ENCODE measurements around the gene SH2D1B. TPM values are rescaled to one million over a fixed set of nuclear protein-coding genes. Genes with fewer than 3 reads are reported as not detected.

The SH2D1B gene
- total RNA-seq, 3 donors from 2014 or later (not counting 1 experiment from before 2014, with no cell fraction given) = 133 to 250 (median 143) TPM

DNA sequence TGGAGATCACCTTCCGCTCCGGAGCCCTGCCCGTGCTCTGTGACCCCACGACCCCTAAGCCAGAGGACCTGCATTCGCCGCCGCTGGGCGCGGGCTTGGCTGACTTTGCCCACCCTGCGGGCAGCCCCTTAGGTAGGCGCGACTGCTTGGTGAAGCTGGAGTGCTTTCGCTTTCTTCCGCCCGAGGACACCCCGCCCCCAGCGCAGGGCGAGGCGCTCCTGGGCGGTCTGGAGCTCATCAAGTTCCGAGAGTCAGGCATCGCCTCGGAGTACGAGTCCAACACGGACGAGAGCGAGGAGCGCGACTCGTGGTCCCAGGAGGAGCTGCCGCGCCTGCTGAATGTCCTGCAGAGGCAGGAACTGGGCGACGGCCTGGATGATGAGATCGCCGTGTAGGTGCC, 44.9 kb downstream of the SH2D1B start:
- no peaks in the 10 kb centered on the region for H3K36me3 ChIP-seq (ENCODE audit: control insufficient read depth, insufficient read depth, low read length)
- Mint-ChIP-seq H3K4me1 (peaks cover under 1 to 2% of the 10 kb centered on the region in 2 donors), H3K36me3 (no peaks in the 10 kb centered on the region), H3K9me3 (no peaks in the 10 kb centered on the region), H3K27ac (no peak overlapping the region), H3K27me3 (ENCODE audit: low read depth in 2 of 2) (no peaks in the 10 kb centered on the region), H3K4me3 (peak overlapping the region; percentile 55)
- no peak for DNase-seq
- TF ChIP-seq, protein P1, sequence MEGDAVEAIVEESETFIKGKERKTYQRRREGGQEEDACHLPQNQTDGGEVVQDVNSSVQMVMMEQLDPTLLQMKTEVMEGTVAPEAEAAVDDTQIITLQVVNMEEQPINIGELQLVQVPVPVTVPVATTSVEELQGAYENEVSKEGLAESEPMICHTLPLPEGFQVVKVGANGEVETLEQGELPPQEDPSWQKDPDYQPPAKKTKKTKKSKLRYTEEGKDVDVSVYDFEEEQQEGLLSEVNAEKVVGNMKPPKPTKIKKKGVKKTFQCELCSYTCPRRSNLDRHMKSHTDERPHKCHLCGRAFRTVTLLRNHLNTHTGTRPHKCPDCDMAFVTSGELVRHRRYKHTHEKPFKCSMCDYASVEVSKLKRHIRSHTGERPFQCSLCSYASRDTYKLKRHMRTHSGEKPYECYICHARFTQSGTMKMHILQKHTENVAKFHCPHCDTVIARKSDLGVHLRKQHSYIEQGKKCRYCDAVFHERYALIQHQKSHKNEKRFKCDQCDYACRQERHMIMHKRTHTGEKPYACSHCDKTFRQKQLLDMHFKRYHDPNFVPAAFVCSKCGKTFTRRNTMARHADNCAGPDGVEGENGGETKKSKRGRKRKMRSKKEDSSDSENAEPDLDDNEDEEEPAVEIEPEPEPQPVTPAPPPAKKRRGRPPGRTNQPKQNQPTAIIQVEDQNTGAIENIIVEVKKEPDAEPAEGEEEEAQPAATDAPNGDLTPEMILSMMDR (IDR thresholded peaks at IDR 0.05) = no peak
- no peak overlapping the region for H3K27ac ChIP-seq (ENCODE audit: low read length)
- intact Hi-C loops (cut with micrococcal nuclease) = no loop called here
- WGBS (ENCODE audit: insufficient coverage) = 96% methylated on average over 36 of the region's 36 CpGs
- peak in 2 of 3 donors; percentile 26 to 66 for ATAC-seq
- H3K27me3 ChIP-seq (ENCODE audit: control insufficient read depth, insufficient read depth, low read length) = no peaks in the 10 kb centered on the region
- H3K4me3 ChIP-seq (ENCODE audit: low read length) = no peak overlapping the region
- H3K4me1 ChIP-seq (ENCODE audit: control insufficient read depth, insufficient read depth, low read length) = no peaks in the 10 kb centered on the region
- no peaks in the 10 kb centered on the region for H3K9me3 ChIP-seq (ENCODE audit: control insufficient read depth, insufficient read depth, low read length)

DNA sequence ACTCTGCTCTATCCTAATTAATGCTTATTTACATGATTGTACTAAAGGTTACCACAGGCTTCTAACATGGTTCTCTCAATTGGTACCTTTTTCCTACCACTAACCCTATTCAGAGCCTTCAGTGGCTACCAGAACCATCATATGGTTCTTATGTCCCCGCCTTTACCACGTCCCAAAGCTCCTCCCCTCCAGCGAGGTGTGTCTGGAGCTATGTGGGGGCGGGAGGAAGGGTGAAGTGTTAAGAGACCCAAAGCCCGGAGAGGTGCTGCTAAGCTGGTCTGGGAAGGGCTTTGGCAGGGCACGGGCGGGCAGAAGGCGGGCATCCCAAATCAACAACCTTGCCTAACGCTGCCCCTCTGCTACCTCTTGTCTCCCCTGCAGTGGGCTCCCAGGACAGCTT, 45.3 kb downstream of the SH2D1B start:
- intact Hi-C loops (cut with micrococcal nuclease) = no loop called here
- no peaks in the 10 kb centered on the region for H3K9me3 ChIP-seq (ENCODE audit: control insufficient read depth, insufficient read depth, low read length)

DNA sequence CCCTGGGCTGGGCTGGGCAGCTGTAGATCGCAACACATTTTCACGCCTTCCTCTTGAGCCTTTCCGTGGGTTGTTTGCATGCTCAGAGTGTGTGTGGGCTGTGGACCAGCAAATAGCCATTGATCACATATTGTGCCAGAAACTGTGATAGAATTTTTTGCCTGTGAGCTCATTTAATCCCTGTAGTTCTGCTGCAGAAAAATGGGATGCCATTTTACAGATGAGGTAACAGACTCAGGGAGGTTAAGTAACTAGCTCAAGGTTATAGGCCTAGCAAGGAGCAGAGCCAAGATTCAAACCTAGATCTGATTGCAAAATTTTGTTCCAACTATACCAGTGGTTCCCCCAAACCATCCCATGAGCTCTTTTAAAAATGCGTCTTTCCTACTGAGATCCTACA, 45.8 kb downstream of the SH2D1B start:
- no peak overlapping the region for H3K4me3 ChIP-seq (ENCODE audit: low read length)
- no peak overlapping the region for H3K27ac Mint-ChIP-seq
- DNase-seq (no peak), ATAC-seq (no peak)
- no peak overlapping the region for H3K4me3 Mint-ChIP-seq
- no peaks in the 10 kb centered on the region for H3K9me3 ChIP-seq (ENCODE audit: control insufficient read depth, insufficient read depth, low read length)
- H3K4me1 ChIP-seq (ENCODE audit: control insufficient read depth, insufficient read depth, low read length) = no peaks in the 10 kb centered on the region
- no peaks in the 10 kb centered on the region for H3K9me3 Mint-ChIP-seq
- H3K27ac ChIP-seq (ENCODE audit: low read length) = no peak overlapping the region
- H3K36me3 Mint-ChIP-seq = no peaks in the 10 kb centered on the region
- H3K27me3 ChIP-seq (ENCODE audit: control insufficient read depth, insufficient read depth, low read length) = no peaks in the 10 kb centered on the region
- intact Hi-C loops (cut with micrococcal nuclease) = no loop called here
- H3K27me3 Mint-ChIP-seq (ENCODE audit: low read depth in 2 of 2) = no peaks in the 10 kb centered on the region
- WGBS (ENCODE audit: insufficient coverage) = 49% methylated on average over 4 of the region's 4 CpGs
- H3K36me3 ChIP-seq (ENCODE audit: control insufficient read depth, insufficient read depth, low read length) = no peaks in the 10 kb centered on the region
- TF ChIP-seq, protein P1 (IDR thresholded peaks at IDR 0.05) = no peak
- H3K4me1 Mint-ChIP-seq = no peaks in the 10 kb centered on the region

More for the DNA sequence above, 45.3 kb downstream of the SH2D1B start:
- Histone ChIP-seq H3K4me3 (ENCODE audit: low read length) (no peak overlapping the region), H3K4me1 (ENCODE audit: control insufficient read depth, insufficient read depth, low read length) (no peaks in the 10 kb centered on the region), H3K27me3 (ENCODE audit: control insufficient read depth, insufficient read depth, low read length) (no peaks in the 10 kb centered on the region), H3K36me3 (ENCODE audit: control insufficient read depth, insufficient read depth, low read length) (no peaks in the 10 kb centered on the region), H3K27ac (ENCODE audit: low read length) (no peak overlapping the region)
- TF ChIP-seq, protein P1 (IDR thresholded peaks at IDR 0.05) = no peak
- H3K27ac Mint-ChIP-seq = no peak overlapping the region
- H3K9me3 Mint-ChIP-seq = no peaks in the 10 kb centered on the region
- 94% methylated on average over 9 of the region's 9 CpGs for WGBS (ENCODE audit: insufficient coverage)
- H3K4me1 Mint-ChIP-seq = no peaks in the 10 kb centered on the region
- DNase-seq = no peak
- H3K27me3 Mint-ChIP-seq (ENCODE audit: low read depth in 2 of 2) = no peaks in the 10 kb centered on the region
- no peaks in the 10 kb centered on the region for H3K36me3 Mint-ChIP-seq
- peak in 1 of 3 donors; percentile 60 for ATAC-seq
- H3K4me3 Mint-ChIP-seq = peak overlapping the region; percentile 55

DNA sequence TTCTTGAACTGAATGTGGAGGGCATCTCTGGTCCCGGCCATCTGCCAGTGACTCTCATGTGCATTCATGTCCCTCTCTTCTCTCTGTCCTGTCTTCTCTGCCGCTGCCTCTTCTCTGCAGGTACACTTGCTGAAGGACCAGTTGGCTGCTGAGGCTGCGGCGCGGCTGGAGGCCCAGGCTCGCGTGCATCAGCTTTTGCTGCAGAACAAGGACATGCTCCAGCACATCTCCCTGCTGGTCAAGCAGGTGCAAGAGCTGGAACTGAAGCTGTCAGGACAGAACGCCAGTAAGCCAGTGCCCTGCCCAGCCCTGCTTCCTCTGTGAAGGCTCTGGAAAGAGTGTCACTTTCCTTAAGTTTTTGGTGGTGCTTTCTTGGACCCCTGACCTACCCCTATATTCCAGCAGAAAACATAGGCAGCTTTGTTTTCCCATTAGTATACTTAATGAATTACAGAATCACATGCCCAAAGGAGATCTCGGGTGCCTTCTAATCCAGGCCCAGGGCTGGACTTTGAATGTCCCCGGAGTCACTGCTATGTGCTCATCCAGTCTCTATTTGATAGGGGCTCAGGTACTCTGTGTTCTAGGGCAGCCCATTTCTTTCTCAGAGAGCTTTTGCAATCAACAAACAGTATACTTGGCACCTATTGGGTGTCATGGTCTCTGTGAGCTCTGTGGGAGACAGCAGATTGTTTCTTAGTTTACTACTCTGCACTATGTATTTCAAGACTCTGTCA, 46.5 kb downstream of the SH2D1B start:
- 94% methylated on average over 10 of the region's 10 CpGs for WGBS (ENCODE audit: insufficient coverage)
- H3K4me3 ChIP-seq (ENCODE audit: low read length) = no peak overlapping the region
- no peaks in the 10 kb centered on the region for H3K9me3 ChIP-seq (ENCODE audit: control insufficient read depth, insufficient read depth, low read length)
- Mint-ChIP-seq H3K27me3 (ENCODE audit: low read depth in 2 of 2) (no peaks in the 10 kb centered on the region), H3K27ac (no peak overlapping the region), H3K4me1 (no peaks in the 10 kb centered on the region), H3K4me3 (no peak overlapping the region), H3K9me3 (no peaks in the 10 kb centered on the region), H3K36me3 (no peaks in the 10 kb centered on the region)
- no peak for DNase-seq
- intact Hi-C loops (cut with micrococcal nuclease) = no loop called here
- peaks cover 3% of the 10 kb centered on the region for H3K4me1 ChIP-seq (ENCODE audit: control insufficient read depth, insufficient read depth, low read length)
- H3K36me3 ChIP-seq (ENCODE audit: control insufficient read depth, insufficient read depth, low read length) = no peaks in the 10 kb centered on the region
- TF ChIP-seq, protein P1 (IDR thresholded peaks at IDR 0.05) = no peak
- H3K27ac ChIP-seq (ENCODE audit: low read length) = no peak overlapping the region
- no peaks in the 10 kb centered on the region for H3K27me3 ChIP-seq (ENCODE audit: control insufficient read depth, insufficient read depth, low read length)
- no peak for ATAC-seq
